ENCODE results near the gene JAKMIP2. TPM values are rescaled to one million over a fixed set of nuclear protein-coding genes. Genes with fewer than 3 reads are reported as not detected.

JAKMIP2 gene
- total RNA-seq, 1 experiment from 2014 or later = 10.9 TPM

DNA sequence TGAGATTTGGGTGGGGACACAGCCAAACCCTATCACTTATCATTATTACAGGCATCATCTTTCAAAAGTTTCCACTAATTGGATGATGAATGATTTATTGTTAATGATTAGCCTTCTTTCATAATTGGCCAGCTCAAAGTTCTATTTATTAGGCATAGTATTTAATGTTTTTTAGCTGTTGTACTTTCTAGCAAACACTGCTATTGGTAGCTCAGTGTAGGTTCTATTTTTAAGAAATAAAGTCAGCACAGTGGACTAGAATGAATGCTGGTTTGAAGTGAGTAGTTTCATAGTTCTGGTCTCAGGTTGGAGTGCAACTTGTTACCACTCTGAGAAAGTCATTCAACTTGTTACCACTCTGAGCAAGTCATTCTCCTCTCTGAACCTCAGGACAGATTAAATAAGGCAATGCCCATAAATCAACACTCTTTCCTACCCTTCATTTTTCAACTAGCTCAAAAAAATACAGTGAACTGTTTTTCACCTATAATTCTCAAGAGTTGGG lies 46.9 kb downstream of the JAKMIP2 start (continued):
- TF ChIP-seq, protein P1, sequence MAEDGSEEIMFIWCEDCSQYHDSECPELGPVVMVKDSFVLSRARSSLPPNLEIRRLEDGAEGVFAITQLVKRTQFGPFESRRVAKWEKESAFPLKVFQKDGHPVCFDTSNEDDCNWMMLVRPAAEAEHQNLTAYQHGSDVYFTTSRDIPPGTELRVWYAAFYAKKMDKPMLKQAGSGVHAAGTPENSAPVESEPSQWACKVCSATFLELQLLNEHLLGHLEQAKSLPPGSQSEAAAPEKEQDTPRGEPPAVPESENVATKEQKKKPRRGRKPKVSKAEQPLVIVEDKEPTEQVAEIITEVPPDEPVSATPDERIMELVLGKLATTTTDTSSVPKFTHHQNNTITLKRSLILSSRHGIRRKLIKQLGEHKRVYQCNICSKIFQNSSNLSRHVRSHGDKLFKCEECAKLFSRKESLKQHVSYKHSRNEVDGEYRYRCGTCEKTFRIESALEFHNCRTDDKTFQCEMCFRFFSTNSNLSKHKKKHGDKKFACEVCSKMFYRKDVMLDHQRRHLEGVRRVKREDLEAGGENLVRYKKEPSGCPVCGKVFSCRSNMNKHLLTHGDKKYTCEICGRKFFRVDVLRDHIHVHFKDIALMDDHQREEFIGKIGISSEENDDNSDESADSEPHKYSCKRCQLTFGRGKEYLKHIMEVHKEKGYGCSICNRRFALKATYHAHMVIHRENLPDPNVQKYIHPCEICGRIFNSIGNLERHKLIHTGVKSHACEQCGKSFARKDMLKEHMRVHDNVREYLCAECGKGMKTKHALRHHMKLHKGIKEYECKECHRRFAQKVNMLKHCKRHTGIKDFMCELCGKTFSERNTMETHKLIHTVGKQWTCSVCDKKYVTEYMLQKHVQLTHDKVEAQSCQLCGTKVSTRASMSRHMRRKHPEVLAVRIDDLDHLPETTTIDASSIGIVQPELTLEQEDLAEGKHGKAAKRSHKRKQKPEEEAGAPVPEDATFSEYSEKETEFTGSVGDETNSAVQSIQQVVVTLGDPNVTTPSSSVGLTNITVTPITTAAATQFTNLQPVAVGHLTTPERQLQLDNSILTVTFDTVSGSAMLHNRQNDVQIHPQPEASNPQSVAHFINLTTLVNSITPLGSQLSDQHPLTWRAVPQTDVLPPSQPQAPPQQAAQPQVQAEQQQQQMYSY (CRISPR knock-in tag; IDR thresholded peaks at IDR 0.05) = no peak
- TF ChIP-seq ZNF138 (CRISPR knock-in tag; conservative IDR thresholded peaks at IDR 0.05) (no peak), CREM (CRISPR knock-in tag; IDR thresholded peaks at IDR 0.05) (no peak), TEAD1 (CRISPR knock-in tag; IDR thresholded peaks at IDR 0.05) (no peak), ZNF232 (CRISPR knock-in tag; IDR thresholded peaks at IDR 0.05) (no peak), NFE2L1 (CRISPR knock-in tag; IDR thresholded peaks at IDR 0.05) (no peak)
- TF ChIP-seq, protein P2, sequence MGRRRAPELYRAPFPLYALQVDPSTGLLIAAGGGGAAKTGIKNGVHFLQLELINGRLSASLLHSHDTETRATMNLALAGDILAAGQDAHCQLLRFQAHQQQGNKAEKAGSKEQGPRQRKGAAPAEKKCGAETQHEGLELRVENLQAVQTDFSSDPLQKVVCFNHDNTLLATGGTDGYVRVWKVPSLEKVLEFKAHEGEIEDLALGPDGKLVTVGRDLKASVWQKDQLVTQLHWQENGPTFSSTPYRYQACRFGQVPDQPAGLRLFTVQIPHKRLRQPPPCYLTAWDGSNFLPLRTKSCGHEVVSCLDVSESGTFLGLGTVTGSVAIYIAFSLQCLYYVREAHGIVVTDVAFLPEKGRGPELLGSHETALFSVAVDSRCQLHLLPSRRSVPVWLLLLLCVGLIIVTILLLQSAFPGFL (CRISPR knock-in tag; IDR thresholded peaks at IDR 0.05; ENCODE audit: borderline replicate concordance) = no peak
- TF ChIP-seq, protein P3, sequence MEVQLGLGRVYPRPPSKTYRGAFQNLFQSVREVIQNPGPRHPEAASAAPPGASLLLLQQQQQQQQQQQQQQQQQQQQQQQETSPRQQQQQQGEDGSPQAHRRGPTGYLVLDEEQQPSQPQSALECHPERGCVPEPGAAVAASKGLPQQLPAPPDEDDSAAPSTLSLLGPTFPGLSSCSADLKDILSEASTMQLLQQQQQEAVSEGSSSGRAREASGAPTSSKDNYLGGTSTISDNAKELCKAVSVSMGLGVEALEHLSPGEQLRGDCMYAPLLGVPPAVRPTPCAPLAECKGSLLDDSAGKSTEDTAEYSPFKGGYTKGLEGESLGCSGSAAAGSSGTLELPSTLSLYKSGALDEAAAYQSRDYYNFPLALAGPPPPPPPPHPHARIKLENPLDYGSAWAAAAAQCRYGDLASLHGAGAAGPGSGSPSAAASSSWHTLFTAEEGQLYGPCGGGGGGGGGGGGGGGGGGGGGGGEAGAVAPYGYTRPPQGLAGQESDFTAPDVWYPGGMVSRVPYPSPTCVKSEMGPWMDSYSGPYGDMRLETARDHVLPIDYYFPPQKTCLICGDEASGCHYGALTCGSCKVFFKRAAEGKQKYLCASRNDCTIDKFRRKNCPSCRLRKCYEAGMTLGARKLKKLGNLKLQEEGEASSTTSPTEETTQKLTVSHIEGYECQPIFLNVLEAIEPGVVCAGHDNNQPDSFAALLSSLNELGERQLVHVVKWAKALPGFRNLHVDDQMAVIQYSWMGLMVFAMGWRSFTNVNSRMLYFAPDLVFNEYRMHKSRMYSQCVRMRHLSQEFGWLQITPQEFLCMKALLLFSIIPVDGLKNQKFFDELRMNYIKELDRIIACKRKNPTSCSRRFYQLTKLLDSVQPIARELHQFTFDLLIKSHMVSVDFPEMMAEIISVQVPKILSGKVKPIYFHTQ (CRISPR knock-in tag; IDR thresholded peaks at IDR 0.05) = no peak
- TF ChIP-seq, protein P4, sequence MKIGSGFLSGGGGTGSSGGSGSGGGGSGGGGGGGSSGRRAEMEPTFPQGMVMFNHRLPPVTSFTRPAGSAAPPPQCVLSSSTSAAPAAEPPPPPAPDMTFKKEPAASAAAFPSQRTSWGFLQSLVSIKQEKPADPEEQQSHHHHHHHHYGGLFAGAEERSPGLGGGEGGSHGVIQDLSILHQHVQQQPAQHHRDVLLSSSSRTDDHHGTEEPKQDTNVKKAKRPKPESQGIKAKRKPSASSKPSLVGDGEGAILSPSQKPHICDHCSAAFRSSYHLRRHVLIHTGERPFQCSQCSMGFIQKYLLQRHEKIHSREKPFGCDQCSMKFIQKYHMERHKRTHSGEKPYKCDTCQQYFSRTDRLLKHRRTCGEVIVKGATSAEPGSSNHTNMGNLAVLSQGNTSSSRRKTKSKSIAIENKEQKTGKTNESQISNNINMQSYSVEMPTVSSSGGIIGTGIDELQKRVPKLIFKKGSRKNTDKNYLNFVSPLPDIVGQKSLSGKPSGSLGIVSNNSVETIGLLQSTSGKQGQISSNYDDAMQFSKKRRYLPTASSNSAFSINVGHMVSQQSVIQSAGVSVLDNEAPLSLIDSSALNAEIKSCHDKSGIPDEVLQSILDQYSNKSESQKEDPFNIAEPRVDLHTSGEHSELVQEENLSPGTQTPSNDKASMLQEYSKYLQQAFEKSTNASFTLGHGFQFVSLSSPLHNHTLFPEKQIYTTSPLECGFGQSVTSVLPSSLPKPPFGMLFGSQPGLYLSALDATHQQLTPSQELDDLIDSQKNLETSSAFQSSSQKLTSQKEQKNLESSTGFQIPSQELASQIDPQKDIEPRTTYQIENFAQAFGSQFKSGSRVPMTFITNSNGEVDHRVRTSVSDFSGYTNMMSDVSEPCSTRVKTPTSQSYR (CRISPR knock-in tag; IDR thresholded peaks at IDR 0.05) = no peak
- TF ChIP-seq, protein P5, sequence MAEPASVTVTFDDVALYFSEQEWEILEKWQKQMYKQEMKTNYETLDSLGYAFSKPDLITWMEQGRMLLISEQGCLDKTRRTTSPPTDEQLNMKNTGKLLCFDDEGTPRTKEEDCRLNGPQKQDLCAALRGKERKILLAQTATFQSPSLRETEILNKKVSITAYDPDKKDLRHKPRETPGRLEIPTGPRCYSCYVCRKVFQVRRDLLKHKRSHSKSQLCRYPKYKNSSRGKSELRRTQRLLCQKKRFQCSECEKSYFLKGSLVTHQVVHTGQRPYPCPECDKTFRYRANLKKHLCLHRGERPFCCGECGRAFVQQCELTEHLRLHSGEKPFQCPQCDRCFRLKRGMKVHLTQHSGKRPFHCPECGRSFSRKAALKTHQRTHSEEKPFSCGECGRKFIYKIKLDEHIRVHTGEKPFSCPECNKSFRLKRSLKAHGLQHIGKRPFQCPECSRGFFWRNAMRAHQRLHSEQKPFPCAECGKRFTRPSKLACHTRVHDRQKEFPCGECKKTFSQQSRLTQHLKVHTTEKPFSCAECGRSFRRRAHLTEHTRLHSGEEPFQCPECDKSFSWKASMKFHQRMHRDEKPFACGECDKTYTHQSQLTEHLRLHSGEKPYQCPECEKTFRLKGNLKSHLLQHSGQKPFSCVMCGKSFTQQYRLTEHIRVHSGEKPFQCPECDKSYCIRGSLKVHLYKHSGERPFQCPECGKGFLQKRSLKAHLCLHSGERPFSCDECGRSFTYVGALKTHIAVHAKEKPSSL (CRISPR knock-in tag; conservative IDR thresholded peaks at IDR 0.05) = no peak

DNA sequence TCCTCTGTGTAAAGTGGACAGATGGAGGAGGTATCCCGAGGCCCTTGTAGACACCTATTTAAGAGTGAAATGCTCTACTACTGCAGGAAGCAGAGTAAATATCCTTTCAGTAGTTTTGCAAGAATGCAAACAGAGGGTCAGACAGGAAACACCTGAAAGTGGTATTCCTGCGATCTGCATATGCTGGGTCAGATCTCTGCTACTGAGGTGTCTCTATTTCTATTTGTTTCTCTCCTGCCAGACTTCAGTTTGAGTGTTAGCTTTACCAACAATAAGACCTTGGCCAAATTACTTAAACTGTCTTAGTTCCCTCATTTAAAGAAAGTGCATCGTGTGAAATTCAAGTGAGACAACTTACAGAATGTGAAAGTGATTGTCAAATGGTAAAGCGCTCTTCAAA lies 47.6 kb downstream of the JAKMIP2 start:
- ChIA-PET CTCF (no interaction called here), POLR2A (no interaction called here)
- DNase-seq (ENCODE audit: low spot score) (no peak), ATAC-seq (peak; percentile 64; the same call in 1 of the 2 replicates)
- Mint-ChIP-seq H3K27ac (peak overlapping the region; percentile 89), H3K4me1 (peaks cover 41% of the 10 kb centered on the region), H3K27me3 (ENCODE audit: low read depth) (no peaks in the 10 kb centered on the region), H3K36me3 (peaks cover 8% of the 10 kb centered on the region), H3K9me3 (peaks cover 6% of the 10 kb centered on the region), H3K4me3 (no peak overlapping the region)
- TF ChIP-seq FOXP1 (CRISPR knock-in tag; IDR thresholded peaks at IDR 0.05; ENCODE audit: borderline replicate concordance) = no peak
- no peak for TF ChIP-seq JAZF1 (CRISPR knock-in tag; IDR thresholded peaks at IDR 0.05)
- TF ChIP-seq, protein P2 (CRISPR knock-in tag; IDR thresholded peaks at IDR 0.05; ENCODE audit: borderline replicate concordance) = no peak
- TF ChIP-seq, protein P6, sequence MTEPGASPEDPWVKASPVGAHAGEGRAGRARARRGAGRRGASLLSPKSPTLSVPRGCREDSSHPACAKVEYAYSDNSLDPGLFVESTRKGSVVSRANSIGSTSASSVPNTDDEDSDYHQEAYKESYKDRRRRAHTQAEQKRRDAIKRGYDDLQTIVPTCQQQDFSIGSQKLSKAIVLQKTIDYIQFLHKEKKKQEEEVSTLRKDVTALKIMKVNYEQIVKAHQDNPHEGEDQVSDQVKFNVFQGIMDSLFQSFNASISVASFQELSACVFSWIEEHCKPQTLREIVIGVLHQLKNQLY (CRISPR knock-in tag; IDR thresholded peaks at IDR 0.05) = no peak
- TF ChIP-seq SOX15 (CRISPR knock-in tag; IDR thresholded peaks at IDR 0.05) = no peak
- TF ChIP-seq, protein P7, sequence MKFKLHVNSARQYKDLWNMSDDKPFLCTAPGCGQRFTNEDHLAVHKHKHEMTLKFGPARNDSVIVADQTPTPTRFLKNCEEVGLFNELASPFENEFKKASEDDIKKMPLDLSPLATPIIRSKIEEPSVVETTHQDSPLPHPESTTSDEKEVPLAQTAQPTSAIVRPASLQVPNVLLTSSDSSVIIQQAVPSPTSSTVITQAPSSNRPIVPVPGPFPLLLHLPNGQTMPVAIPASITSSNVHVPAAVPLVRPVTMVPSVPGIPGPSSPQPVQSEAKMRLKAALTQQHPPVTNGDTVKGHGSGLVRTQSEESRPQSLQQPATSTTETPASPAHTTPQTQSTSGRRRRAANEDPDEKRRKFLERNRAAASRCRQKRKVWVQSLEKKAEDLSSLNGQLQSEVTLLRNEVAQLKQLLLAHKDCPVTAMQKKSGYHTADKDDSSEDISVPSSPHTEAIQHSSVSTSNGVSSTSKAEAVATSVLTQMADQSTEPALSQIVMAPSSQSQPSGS (CRISPR knock-in tag; IDR thresholded peaks at IDR 0.05; ENCODE audit: borderline replicate concordance, low read depth) = no peak
- TF ChIP-seq ZNF138 (CRISPR knock-in tag; conservative IDR thresholded peaks at IDR 0.05) = no peak
- TF ChIP-seq NFYB (CRISPR knock-in tag; conservative IDR thresholded peaks at IDR 0.05; ENCODE audit: low read depth) = no peak
- TF ChIP-seq TP53 (CRISPR knock-in tag; IDR thresholded peaks at IDR 0.05) = no peak
